Measurements from ENCODE around the gene CEP85.
A peak's percentile ranks its signal among the peaks of the same experiment; 100 is the strongest.
"Not testable (repeated sequence)": the region's sequence is repeated elsewhere in the genome, so short reads cannot be mapped to it uniquely, and the experiment has no call there.

Gene CEP85

DNA sequence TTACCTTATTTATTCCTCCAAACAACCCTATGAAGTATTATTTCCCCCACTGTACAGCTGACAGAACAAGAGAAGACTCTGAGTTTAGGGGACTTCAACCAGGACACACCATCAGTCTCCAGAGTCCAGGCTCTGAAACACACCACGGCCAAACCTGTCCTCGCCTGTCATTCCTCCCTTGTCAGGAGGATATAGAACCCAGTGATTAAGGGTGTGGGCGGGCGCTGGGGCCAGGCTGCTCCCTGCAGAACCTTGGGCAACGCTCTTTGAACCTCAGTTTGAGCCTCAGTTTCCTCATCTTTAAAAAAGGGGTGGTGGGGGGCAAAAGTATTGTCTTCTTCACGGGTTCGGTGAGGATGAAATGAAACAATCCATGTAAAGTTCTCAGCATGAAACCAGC is 9.4 kb upstream of the CEP85 start:
- DNase-seq: no peak

DNA sequence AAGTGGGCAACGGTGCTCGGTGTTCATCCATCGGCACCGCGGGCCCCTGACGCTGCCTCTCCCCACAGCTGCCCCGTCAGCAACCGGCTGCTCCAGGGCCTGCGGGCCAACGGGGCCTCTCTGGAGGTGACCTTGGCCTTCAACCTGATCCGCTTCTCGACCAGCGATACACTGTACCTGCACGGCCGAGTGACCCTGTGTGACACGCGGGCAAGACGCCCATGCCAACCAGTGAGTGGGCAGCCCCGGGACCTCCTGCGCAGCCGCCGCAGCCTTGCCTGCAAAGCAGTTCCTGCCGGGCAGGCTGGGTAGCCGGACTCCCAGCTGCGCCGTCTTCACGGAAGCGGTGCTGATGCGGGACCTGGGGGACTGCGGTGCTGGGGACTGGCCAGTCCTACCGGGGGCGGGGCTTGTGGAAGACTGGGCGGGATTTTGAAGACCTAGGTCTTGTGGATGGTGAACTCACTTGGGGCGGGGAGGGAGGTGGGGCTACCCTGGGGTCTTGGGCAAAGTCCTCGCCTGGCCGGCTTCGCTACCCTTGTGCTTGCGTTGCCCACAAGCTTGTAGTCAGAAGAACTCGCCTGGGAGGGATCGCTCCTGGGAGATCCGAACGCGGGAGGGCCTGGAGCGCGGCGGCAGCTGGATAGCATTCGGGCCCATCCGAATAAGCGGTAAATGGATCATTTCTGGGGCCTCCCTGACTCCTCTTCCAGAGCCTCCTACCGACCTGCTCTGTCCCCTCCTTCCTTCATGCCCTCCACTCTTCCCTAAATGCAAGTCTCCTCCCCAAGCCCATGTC is 8.8 kb upstream of the CEP85 start:
- DNase-seq: no peak

DNA sequence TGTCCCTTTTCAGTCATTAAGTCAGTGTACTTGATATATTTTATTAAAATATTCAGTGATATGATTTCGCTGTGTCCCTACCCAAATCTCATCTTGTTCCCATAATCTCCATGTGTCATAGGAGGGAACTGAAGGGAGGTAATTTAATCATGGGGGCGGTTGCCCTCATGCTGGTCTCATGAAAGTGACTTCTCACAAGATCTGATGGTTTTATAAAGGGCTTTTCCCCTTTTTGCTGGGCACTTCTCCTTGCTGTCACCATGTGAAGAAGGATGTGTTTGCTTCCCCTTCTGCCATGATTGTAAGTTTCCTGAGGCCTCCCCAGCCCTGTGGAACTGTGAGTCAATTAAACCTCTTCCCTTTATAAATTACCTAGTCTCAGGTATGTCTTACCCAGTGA is 3.3 kb upstream of the CEP85 start:
- DNase-seq: not testable (repeated sequence)

DNA sequence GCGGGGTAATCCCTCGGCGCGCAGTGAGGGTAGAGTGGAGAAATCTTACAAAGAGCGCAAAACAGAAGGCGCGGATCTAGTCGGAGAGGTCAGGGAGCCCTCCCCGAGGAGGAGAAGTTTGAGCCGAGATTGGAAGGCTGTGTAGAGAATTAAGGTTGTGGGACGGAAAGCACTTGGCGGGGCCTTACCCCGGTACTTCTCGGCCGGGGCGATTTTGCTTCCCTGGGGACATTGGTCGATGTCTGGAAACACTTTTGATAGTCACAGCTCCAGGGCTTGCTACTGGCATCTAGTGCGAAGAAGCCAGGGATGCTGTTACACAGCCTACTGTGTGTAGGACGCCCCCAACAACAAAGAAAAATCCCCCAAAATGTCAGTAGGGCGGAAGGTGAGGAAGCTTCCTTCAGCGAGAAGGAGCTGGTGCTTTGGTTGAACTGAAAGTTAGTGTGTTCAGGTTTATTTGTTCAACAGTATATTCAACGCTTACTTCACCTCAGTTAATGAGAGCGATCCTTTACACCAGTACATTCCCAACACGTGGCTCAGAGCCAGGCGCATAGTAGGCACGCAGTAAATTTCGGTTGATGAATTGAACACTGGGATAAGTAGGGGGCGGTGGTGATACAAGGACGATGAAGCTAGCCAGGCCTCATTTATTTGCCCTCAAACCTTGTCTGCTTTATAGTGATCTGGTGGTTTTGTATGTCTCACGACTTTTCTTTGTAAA is 807 bp downstream of the CEP85 start:
- DNase-seq: no peak

DNA sequence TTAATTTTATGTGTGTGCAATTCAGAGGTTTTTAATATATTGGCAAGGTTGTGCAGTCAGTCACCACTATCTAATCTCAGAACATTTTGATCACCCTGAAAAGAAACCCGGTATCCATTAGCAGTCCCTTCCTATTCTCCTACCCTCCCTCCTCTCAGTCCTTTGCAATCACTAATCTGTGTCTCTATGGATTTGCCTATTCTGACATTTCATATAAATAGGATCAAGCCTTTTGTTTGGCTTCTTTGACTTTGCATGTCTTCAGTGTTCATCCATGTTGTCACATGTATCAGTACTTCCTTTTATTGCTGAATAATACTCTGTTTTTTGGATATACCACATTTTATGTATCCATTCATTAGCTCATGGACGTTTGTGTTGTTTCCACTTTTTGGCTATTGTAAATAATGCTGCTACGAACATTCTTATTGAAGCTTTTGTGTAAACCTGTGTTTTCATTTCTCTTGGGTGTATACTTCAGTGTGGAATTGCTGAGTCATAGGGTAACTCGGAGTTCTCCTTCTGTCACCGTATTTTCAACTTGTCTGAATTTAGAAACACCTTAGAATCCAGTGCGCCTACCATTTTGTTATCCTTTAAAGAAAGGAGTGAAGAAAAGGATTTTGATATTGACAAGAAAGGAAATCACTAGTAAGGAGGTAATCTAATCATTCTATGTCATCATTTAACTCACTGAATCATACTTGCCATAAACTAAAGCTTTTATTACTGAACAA is 3.4 kb downstream of the CEP85 start:
- no peak for DNase-seq

DNA sequence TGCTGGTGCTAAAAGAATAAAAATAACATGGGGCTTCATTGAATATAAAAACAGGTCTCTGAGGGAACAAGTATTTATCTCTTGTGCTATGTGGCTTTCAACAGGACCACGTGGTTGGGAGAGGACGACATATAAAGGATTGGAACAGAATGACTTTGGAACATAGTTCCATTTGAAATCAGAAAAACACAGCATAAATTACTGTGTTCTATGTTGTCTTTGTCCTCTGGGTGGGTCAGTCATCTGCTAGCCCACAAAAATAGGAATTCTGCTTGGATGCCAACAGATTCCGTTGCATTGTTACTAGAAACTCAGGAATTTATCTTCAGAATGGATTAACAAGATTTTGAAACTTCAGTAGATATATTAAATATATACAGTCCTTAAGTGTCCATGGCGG is 5.9 kb downstream of the CEP85 start:
- DNase-seq: no peak

DNA sequence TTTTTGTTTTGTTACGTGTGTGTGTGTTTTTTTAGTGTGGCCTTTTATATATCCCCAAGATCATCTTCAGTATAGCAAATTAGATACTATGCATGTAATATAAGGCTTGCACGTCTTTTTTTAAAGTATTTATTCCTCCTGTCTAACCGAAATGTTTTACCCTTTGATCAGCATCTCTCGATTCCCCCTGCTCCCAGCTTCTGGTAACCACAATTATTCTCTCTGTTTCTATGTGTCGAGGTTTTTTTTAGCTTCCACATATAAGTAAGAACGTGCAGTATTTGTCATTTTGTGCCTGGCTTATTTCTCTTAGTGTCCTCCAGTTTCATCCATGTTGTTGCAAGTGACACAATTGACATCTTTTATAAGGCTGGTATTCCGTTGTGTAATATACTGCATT is 18.7 kb downstream of the CEP85 start:
- DNase-seq: no peak

DNA sequence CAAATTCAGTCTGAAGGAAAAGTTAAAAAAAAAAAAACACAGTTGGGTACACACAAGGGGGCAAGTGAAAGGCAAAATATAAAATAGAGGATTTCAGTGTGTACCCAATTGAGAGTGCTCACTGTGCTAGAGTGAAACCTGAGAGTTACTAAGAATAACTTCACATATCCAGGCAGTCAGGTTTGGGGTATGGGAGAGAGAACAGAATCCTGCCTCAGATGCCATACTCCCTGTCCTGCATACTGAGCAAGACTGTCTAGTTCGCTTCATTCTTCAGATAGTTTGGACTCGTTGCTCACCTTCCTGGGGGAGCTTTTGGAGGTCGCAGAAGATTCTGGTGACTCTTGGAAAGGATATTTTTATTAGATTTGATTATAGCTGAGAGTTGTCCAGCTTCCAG is 20.4 kb downstream of the CEP85 start:
- no peak for DNase-seq

DNA sequence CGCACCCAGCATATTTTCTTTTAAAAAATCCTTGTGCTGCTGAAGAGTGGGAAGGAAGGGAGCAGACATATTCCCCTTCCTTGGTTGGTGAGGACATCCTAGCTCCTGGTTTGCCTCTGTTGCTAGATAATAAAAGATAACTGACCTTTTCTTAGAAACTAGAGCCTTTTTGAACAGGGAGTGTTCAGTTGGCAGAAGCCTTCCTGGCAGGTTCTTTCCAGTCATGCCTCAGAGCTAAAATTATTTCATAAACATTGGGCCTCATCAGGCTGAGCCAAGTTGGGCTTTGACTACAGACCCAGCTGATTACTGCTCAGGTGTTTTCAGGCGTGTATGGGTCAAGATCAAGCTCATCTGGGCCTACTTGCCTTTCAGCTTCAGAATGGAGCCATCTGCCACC is 23.2 kb downstream of the CEP85 start:
- DNase-seq: no peak

DNA sequence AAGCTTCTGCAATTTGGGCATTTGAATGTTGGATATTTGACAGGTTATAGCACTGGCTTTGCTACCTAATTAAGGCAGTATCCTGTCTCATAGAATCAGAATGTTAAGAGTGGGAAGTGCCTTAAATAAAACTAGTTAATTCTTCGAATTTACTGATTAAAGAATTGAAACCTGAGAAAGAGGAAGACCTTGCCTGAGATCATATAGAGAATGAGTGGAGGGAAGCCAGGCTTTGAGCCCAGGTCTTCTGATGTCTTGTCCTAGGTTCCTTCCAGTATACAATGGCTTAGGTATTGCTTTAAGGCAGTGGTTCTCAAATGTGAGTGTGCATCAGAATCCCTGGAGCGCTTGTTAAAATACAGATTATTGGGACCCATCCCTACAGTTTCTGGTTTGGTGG is 25.0 kb downstream of the CEP85 start:
- no peak for DNase-seq

DNA sequence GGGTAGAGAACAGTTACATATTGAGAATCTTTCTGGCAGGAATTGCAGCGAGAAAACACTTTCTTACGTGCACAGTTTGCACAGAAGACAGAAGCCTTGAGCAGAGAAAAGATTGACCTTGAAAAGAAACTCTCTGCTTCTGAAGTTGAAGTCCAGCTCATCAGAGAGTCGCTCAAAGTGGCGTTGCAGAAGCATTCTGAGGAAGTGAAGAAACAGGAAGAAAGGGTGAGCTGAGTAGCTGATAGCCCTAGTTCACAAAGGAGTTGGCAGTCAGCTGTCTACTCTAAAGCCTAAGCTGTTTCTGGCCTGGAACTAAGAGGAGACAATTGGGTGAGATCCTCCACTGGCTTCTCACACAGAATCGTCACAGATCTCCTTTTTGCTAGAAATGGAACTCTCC is 25.6 kb downstream of the CEP85 start:
- no peak for DNase-seq

DNA sequence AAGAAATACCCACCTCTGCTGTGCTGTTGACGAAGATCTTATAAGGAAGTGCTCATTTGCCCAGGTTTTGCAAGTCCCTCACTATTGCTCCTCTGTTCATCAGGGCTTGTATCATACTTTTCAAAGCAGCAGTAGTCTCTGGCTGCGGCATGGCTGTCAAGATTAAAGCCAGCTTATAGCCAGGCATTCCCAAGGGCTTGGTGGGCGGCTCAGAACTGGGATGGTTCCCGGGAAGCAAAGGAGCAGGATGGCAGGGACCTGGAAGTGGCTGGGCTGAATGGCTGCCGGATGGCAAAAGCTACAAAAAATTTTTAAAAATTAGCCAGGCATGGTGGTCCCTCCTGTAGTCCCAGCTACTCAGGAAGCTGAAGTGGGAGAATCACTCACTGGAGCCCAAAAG is 29.2 kb downstream of the CEP85 start:
- no peak for DNase-seq

DNA sequence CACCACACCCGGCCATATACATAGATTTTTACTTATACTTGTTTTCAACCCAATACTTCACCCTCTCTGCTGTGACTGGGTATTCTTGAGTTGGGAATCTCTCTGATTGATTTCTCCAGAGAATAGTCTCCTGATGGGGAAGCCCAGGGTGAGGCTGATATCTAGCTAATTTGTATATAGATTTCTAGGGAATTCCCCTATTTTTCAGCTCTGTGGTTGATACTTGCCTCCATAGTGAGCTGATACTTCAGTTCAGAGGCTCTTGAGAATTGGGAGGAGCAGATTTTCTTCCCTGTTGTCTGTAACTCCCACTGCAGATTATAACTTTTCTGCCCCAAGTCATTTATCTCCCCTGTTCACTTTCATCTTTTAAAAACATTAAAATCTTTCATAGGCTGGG is 31.4 kb downstream of the CEP85 start:
- no peak for DNase-seq

DNA sequence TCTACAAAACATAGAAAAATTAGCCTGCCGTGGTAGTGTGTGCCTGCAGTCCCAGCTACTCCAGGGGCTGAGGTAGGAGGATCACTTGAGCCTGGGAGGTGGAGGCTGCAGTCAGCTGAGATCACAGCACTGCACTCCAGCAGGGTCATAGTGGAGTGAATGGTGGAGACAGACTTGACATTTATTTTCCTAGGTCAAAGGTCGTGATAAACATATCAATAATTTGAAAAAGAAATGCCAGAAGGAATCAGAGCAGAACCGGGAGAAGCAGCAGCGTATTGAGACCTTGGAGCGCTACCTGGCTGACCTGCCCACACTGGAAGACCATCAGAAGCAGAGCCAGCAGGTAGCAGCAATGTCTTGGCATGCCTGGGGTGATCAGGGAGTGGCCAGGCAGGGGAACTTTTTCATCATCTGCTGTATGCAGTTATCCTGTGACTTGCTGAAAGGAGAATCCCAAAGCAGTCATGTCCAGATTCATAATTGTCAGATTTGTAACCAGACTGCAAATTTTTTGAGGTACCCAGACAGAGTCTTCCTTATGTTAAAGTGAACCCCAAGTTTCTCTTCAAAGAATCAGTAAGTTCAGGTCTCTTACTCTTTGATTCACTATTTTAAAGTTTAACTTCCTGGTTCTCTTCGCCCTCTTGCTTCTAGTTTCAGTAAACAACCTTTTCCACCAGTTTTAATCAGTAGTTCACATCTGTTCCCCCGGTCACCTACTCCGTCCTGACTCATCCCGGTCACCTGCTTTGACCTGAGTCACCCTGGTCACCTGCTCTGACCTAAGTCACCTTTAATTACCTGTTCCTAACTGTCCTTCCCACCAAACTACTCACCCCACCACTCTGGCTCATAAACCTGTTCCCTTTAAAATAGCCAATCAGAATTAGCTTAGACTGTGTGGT is 34.5 kb downstream of the CEP85 start:
- DNase-seq: no peak

DNA sequence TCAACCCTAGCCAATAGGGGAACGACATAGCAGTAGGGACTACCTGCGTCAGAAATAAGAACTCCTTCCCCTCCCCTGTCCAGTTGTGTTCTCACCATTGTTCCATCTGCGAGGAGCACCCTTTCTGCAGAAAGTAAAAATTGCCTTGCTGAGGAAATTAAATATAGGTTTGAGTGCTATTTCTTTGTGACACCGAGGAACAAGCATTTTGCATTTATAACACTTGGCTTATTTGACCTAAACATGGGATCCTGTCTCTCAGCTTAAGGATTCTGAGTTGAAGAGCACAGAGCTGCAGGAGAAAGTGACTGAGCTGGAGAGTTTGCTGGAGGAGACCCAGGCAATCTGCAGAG is 35.2 kb downstream of the CEP85 start:
- DNase-seq: no peak

DNA sequence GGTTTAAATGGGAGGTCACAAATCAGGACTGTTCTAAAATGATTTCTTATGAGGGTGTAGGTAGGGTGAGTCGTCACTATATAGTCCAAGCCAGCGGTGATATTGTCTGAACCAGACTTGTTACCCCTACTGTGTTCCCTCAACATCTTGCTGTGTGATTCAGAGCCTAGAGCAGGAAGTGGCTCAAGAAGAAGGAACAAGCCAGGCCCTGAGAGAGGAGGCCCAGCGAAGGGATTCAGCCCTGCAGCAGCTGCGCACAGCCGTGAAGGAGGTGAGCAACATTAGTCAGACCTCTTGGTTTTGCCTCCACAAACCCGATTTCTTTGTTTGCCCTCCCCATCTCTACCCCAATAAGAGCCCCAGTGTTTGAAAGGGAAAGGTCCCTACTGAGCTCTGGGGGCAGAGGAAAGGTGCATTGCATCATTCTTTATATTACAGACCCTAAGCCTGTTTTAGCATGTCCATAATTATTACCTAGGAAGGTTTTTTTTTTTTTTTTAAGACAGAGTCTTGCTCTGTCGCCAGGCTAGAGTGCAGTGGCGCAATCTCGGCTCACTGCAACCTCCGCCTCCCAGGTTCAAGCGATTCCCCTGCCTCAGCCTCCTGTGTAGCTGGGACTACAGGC is 40.9 kb downstream of the CEP85 start:
- DNase-seq: no peak

DNA sequence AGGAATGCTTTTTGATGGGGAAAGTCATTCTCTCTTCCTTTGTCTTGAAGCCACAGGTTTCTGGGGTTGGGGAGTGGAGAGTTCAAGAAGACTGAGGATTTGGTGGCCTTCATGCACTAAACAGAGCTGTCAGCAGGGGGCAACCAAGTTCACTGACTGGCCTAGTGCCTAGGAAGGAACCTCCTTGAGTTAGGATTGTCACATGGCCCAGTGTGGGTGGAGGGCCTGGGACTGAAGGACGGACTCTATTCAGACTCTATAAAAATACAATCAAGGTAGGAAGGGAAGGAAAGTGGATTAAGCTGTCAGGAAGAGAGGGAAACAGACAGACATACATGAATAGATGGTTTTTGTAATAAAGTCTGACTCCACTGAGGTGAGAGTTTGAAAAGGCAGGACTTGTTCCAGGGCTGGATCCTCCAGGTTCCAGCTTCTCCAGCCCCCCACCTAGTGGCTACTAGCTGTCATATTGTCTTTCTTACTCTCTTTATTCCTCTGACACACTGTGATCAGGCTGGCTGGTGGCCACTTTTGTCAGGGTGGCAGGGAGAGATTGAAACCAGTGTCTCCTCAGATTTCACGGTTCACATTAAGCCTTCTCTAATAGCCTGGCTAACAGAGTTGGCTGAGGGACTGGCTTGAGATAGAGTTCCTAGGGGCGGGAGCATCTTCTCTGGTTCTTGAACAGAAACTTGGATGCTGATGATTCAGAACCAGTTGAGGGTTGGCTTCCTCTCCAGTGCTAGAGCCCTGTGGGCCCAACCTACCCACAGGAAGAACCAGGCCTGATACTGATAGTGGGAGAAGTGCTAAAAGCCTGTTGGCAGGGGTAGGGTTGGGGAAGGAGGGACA is 41.8 kb downstream of the CEP85 start:
- DNase-seq: peak; percentile 31

DNA sequence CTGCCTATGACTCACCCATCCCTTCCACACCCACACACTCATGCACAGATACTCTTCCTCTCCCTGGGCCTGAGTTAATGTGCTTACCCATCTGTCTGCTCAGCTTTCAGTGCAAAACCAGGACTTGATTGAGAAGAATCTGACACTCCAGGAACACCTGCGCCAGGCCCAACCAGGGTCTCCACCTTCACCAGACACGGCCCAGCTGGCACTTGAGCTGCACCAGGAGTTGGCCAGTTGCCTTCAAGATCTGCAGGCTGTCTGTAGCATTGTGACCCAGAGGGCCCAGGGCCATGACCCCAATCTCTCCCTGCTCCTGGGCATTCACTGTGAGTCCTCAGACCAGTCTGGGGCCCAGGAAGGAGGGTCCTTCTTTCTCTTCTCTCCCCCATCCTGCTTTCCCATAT is 42.4 kb downstream of the CEP85 start:
- no peak for DNase-seq

DNA sequence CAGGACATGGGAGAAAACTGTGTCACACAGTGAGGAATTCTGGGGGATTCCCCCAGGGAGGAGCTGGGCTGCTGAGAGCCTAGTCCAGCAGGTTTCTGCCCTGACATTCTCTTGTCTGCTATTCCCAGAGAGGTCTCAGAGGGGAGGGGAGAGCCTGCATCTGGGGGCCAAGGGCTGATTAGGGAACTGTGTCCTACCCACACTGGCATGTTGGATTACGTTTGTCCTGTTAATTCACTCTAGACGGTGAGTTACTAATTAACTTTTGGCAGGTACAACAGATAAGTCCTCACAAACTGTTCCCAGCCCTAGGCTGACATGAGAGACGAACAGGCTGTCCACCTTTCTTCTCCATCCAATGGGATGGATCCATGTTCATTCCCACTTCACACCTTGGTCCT is 43.3 kb downstream of the CEP85 start:
- no peak for DNase-seq

DNA sequence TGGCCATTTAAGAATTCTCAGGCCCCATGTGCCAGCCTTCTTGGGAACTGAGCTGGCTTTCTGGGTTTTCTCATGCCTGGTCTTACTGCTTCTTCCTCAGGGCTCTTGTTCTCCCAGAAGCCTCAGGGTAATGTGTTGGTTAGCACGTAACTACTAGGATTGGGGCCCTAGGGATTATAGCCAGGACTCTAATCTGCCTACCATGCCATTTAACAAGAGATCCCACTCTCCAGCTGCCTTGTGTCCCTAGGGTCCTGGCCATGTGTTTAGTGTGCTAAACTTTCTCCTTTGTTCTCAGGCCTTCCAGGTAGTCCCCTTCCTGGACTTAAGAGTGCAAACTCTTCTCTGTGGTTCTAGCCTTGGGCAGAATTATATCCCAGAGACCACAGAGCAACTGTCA is 43.7 kb downstream of the CEP85 start:
- no peak for DNase-seq

DNA sequence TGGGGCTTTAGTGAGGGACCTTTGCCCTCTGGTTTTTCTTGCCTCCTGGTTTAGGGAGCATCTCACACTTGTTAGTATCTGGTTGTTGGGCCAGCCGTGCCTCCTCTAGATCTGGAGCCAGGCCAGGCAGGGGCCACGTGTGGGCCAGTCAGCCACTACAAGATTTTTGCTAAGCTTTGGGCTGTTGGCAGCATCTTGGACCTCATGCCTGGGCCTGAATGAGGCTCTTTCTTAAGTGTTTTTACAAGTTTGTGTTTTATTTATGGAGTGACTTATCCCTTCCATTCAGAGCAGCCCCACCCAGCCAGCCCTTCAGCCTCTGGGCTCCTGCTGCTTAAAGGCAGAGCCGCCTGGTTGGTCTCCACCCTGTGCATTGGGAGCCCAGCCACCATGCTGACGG is 44.3 kb downstream of the CEP85 start:
- DNase-seq: no peak
